A673 (cell line): ENCODE measurements around the gene STAT2. TPM values are rescaled to one million over a fixed set of nuclear protein-coding genes. Genes with fewer than 3 reads are reported as not detected.
A peak's percentile ranks its signal among the peaks of the same experiment; 100 is the strongest.
"Not testable (repeated sequence)": the region's sequence is repeated elsewhere in the genome, so short reads cannot be mapped to it uniquely, and the experiment has no call there.

ENCODE experiments used
- BruUV-seq: library from RNA; stranded (reverse); fragments of 400-500 nt; replicated peaks from 2 replicates; lab custom pipeline; 2021; lab: Mats Ljungman, UMichigan
- CTCF ChIA-PET: fragments of 300-600 bp; sonication (Branson Sonifier 250); formaldehyde crosslinking; loops from one replicate; lab custom pipeline; 2022; ENCODE audit warnings: antibody characterized with exemption; lab: Charles Lee
- POLR2A ChIA-PET: fragments of 300-600 bp; sonication (Branson Sonifier 250); formaldehyde crosslinking; loops from one replicate; lab custom pipeline; 2022; ENCODE audit warnings: antibody characterized with exemption; ENCODE audit not compliant: low non-redundant PET; lab: Charles Lee
- DNase-seq: peaks from one replicate; pipeline ENCODE4 v3.0.0-alpha.2; 2015; ENCODE audit warnings: low spot score
- H3K27ac ChIP-seq: fragments of 200-600 bp; sonication (generic); 2 replicates; pipeline ENCODE4 v1.5.1; 2016; ENCODE audit warnings: mixed run types, low read depth, mild to moderate bottlenecking, mixed read lengths, antibody characterized with exemption, low read length; ENCODE audit not compliant: poor library complexity, severe bottlenecking
- H3K27me3 ChIP-seq: fragments of 200-600 bp; sonication (generic); replicated peaks from 2 replicates; pipeline ENCODE4 v1.6.1; 2017; ENCODE audit warnings: mixed run types, low read depth, mild to moderate bottlenecking, mixed read lengths, antibody characterized with exemption, low read length; ENCODE audit not compliant: insufficient read depth, poor library complexity
- H3K36me3 ChIP-seq: fragments of 200-600 bp; sonication (generic); 2 replicates; pipeline ENCODE4 v1.6.1; 2016; ENCODE audit warnings: mixed run types, mild to moderate bottlenecking, mixed read lengths, antibody characterized with exemption, low read length; ENCODE audit not compliant: insufficient read depth, poor library complexity, severe bottlenecking
- H3K4me1 ChIP-seq: fragments of 200-600 bp; sonication (generic); 2 replicates; pipeline ENCODE4 v1.6.1; 2017; ENCODE audit warnings: mixed run types, mild to moderate bottlenecking, mixed read lengths, antibody characterized with exemption, low read length; ENCODE audit not compliant: insufficient read depth, poor library complexity, severe bottlenecking
- H3K4me3 ChIP-seq: fragments of 200-600 bp; sonication (generic); 2 replicates; pipeline ENCODE4 v1.5.1; 2016; ENCODE audit warnings: low read depth, mixed run types, mild to moderate bottlenecking, mixed read lengths, low read length; ENCODE audit not compliant: poor library complexity, severe bottlenecking
- H3K9me3 ChIP-seq: fragments of 200-600 bp; sonication (generic); 2 replicates; pipeline ENCODE4 v1.6.1; 2016; ENCODE audit warnings: mixed run types, low read depth, mild to moderate bottlenecking, mixed read lengths, antibody characterized with exemption, low read length; ENCODE audit not compliant: poor library complexity, severe bottlenecking
- EZH2 ChIP-seq: fragments of 200-600 bp; sonication (generic); IDR thresholded peaks from 2 replicates; pipeline ENCODE4 v1.6.1; 2017; ENCODE audit warnings: borderline replicate concordance, low read depth, mild to moderate bottlenecking, mixed read lengths, antibody characterized with exemption, low read length; ENCODE audit not compliant: poor library complexity, severe bottlenecking
- intact Hi-C: fragments of 100-400 bp; cut with micrococcal nuclease; formaldehyde crosslinking; loops from one replicate; pipeline ENCODE4 v1.10.0; 2022; ENCODE audit not compliant: unreplicated experiment
- total RNA-seq: library from RNA; stranded (reverse); gene quantifications from 2 replicates; pipeline ENCODE4 v1.2.3, GENCODE V29; 2021
- TF ChIP-seq, protein P1 (sequence below): fragments of 300-800, 200-600 bp; sonication (generic); conservative IDR thresholded peaks from 2 replicates; pipeline ENCODE4 v1.5.1; 2017; ENCODE audit warnings: low read depth, mild to moderate bottlenecking, antibody characterized with exemption, low read length, moderate library complexity, mixed read lengths

The STAT2 gene
- total RNA-seq, 1 experiment from 2014 or later = 41.0 TPM

DNA sequence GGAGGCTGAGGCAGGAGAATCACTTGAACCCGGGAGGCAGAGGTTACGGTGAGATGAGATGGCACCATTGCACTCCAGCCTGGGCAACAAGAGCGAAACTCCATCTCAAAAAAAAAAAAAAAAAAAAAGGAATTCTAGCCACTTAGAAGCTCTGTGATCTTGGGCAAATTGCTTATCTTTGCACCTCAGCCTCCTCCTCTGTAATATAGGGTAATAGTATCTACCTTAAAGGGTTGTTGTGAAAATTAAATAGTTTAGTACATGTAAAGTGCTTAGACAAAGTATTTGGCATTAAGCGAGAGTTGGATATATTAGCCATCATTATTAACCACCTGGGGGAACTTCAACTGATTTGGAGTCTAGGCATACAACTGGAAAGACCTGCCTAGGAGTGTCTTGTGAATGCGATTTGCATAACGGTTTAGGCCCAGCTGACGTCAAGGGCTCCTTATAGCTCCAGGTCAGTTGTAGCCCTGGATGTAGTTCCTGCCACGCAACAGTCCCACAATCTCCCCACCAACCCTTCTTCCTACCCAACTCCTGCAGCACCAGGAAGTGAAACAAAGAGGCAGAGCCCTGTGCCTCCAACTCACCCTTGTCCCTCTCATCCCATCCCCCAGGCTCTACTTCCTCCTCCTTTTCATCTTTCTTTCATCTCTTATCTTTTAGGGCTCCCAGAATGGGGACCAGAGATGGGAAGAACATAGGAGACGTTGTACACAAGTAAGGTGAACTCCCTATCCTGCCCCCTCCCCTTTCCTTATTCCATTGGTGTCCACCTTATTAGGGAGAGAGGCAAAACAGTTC is 23.3 kb downstream of the STAT2 start:
- H3K9me3 ChIP-seq = no peaks in the 10 kb centered on the region
- TF ChIP-seq EZH2 = no peak
- TF ChIP-seq, protein P1, sequence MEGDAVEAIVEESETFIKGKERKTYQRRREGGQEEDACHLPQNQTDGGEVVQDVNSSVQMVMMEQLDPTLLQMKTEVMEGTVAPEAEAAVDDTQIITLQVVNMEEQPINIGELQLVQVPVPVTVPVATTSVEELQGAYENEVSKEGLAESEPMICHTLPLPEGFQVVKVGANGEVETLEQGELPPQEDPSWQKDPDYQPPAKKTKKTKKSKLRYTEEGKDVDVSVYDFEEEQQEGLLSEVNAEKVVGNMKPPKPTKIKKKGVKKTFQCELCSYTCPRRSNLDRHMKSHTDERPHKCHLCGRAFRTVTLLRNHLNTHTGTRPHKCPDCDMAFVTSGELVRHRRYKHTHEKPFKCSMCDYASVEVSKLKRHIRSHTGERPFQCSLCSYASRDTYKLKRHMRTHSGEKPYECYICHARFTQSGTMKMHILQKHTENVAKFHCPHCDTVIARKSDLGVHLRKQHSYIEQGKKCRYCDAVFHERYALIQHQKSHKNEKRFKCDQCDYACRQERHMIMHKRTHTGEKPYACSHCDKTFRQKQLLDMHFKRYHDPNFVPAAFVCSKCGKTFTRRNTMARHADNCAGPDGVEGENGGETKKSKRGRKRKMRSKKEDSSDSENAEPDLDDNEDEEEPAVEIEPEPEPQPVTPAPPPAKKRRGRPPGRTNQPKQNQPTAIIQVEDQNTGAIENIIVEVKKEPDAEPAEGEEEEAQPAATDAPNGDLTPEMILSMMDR = no peak
- ChIA-PET CTCF (no interaction called here), POLR2A (no interaction called here)
- H3K4me1 ChIP-seq = peaks cover 7% of the 10 kb centered on the region
- H3K36me3 ChIP-seq = no peaks in the 10 kb centered on the region
- no TSS peak for BruUV-seq
- H3K4me3 ChIP-seq = no peak overlapping the region
- H3K27me3 ChIP-seq = no peaks in the 10 kb centered on the region
- intact Hi-C loops = no loop called here
- DNase-seq = no peak
- no peak overlapping the region for H3K27ac ChIP-seq

DNA sequence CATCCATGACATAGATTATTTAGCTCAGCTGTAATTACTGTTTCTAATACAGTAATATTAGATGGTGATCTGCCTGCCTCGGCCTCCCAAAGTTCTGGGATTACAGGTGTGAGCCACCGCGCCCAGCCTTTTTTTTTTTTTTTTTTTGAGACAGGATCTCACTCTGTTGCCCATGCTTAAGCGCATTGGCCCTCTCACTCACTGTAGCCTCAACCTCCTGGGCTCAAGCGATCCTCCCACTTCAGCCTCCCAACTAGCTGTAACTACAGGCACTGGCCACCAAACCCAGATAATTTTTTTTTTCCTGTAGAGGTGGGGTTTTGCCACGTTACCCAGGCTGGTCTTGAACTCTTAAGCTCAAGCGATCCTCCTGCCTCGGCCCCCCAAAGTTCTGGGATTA is 24.4 kb downstream of the STAT2 start:
- POLR2A ChIA-PET = interaction anchor here (0.6 kb wide), 1 partner anchor 180 kb away, joined by 4 read pairs; no protein-coding TSS in a partner anchor
- not testable (repeated sequence) for H3K36me3 ChIP-seq

DNA sequence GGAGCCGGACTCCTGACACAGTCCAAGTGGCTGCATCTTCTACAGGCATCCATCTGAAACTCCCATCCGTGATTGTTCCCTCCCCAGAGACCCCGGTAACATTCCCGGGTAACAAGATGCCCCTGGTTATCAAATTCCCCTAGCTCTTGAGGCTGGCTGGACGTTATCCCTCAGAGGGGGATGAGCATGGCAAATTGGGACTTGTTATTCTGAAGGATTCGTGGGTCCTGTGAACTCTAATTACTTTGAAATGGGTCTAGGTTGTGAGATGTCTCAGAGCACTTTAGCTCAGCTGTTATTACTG is 25.5 kb downstream of the STAT2 start:
- H3K27ac ChIP-seq = peak overlapping the region; percentile 94
- no peaks in the 10 kb centered on the region for H3K9me3 ChIP-seq
- ChIA-PET CTCF (interaction anchor here (0.5 kb wide), 1 partner anchor 505 kb away, joined by 5 read pairs; the partner anchor contains the start of gene DNAJC14), POLR2A (no interaction called here)
- BruUV-seq = TSS peak; percentile 100
- no peak for DNase-seq
- peaks cover 7% of the 10 kb centered on the region for H3K4me1 ChIP-seq
- peak overlapping the region; percentile 68 for H3K4me3 ChIP-seq
- intact Hi-C loops = no loop called here
- TF ChIP-seq EZH2 = no peak
- TF ChIP-seq, protein P1 = no peak
- H3K36me3 ChIP-seq = no peaks in the 10 kb centered on the region
- H3K27me3 ChIP-seq = no peaks in the 10 kb centered on the region

More for the DNA sequence above, 24.4 kb downstream of the STAT2 start:
- H3K4me1 ChIP-seq, BruUV-seq, DNase-seq, H3K4me3 ChIP-seq, intact Hi-C loops, H3K9me3 ChIP-seq, H3K27ac ChIP-seq, CTCF ChIA-PET, H3K27me3 ChIP-seq: not testable (repeated sequence)
